Upper lobe of left lung (tissue), 4 donors: Measurements from ENCODE around the gene WBP2.

Source experiments
- POLR2AphosphoS5 ChIP-seq, 2 donors: sonication (generic); formaldehyde crosslinking; IDR thresholded peaks; one replicate each; pipeline ENCODE4 v1.5.1; 2017; ENCODE audit warnings: antibody characterized with exemption in 2 of 2
- TF ChIP-seq, protein P1 (sequence below), 6 experiments: fragments of 450-650 bp in 4 of 6; fragments of 200-600 bp in 2 of 6; sonication (generic) in 2 of 6; IDR thresholded peaks; one replicate each; pipeline ENCODE4 v1.5.1; 2016 to 2019; ENCODE audit warnings: antibody characterized with exemption in 6 of 6

DNA sequence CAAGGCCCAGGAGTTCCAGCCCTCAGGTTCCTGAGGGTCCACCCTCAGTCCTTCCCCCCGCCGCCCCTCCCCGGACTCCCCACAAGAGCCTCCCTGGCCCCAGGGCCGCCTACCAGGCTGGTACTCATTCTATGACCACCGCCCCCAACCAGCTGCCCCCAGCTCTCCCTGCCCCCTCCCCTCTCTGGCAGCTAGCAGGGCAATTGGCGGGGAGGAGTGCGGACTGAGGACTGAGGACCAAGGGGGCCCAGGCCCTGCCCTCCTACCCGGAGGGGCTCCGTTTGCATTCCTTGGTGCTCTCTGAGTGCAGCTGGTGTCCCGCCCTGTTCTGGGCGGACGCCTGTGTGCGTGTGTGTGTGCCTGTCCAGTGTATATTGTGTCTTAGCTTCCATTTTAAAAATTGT, 30.0 kb downstream of the WBP2 start:
- TF ChIP-seq, protein P1, sequence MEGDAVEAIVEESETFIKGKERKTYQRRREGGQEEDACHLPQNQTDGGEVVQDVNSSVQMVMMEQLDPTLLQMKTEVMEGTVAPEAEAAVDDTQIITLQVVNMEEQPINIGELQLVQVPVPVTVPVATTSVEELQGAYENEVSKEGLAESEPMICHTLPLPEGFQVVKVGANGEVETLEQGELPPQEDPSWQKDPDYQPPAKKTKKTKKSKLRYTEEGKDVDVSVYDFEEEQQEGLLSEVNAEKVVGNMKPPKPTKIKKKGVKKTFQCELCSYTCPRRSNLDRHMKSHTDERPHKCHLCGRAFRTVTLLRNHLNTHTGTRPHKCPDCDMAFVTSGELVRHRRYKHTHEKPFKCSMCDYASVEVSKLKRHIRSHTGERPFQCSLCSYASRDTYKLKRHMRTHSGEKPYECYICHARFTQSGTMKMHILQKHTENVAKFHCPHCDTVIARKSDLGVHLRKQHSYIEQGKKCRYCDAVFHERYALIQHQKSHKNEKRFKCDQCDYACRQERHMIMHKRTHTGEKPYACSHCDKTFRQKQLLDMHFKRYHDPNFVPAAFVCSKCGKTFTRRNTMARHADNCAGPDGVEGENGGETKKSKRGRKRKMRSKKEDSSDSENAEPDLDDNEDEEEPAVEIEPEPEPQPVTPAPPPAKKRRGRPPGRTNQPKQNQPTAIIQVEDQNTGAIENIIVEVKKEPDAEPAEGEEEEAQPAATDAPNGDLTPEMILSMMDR (IDR thresholded peaks at IDR 0.05), result no peak
- TF ChIP-seq POLR2AphosphoS5 (IDR thresholded peaks at IDR 0.05), result no peak
